HG03342 (cell line): ENCODE data around the gene UBIAD1.

Source experiments
- ATAC-seq: cut with Tn5 transposase; IDR thresholded peaks from one replicate; pipeline ENCODE4 v1.9.1; 2021; ENCODE audit warnings: mild to moderate bottlenecking, moderate library complexity; ENCODE audit not compliant: unreplicated experiment

UBIAD1 gene

GRCh38 chr1:11308699-11309224, 35.8 kb downstream of the UBIAD1 start:
- no peak for ATAC-seq

DNA sequence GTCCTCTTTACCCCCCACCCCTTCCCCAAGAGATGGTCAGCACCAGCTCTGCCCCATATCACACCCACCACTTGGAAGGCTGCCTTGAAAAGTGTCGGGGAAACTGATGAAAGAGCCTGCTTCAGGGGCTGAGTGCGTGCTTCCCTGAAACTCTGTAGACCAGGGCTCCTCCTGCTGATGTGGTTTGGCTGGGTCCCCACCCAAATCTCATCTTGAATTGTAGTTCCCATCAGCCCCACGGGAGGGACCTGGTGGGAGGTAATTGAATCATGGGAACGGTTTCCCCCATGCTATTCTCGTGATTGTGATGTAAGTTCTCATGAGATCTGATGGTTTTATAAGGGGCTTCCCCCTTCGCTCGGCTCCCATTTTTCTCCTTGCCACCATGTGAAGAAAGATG, 36.4 kb downstream of the UBIAD1 start:
- ATAC-seq: no peak

DNA sequence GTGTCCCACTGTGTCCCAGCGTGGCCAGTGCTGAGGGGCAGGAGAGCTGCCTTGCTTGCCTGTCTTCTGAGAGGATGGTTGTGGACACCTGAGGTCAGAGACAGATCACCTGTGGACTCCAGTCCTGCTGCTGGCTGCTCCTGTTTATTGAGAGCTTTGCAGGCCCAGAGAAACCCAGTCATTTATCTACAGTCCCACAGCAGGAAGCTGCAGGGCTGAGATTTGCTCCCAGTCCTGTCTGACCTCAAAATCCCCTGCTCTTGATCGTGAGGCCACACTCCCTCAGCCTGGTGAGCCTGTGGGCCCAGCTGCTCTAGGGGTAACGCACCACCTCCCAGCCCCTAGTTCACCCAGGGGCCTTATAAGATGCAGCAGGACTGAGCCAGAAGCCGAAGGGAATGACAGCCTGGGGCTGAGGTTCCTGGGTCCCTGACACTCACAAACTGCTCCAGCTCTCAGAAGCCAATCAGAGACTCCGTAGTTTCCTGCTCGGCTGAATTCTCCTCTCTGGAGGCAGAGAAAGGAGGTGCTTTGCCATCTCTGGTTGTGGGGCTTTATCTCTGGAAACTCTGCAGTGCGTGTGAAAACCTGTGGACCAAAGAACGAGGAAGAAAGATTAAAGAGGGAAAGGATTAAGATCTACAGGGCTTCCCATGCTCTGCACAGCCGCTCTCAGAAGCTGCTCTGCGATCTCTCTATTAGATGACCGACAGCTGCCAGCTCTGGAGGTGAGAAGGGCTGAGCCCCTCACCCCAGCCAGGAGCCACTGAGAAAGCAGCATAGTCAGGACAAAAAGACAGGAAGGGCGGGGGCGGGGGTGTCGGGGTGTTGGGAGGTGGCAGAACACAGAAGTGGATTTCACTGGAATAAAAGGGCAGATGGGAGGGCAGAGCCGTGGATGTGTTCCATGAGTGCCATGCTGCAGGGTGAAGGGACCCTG, 39.1 kb downstream of the UBIAD1 start:
- no peak for ATAC-seq

- ATAC-seq: no peak
These were observed 42.0 kb downstream of the UBIAD1 start for GRCh38 chr1:11314959-11315358.

DNA sequence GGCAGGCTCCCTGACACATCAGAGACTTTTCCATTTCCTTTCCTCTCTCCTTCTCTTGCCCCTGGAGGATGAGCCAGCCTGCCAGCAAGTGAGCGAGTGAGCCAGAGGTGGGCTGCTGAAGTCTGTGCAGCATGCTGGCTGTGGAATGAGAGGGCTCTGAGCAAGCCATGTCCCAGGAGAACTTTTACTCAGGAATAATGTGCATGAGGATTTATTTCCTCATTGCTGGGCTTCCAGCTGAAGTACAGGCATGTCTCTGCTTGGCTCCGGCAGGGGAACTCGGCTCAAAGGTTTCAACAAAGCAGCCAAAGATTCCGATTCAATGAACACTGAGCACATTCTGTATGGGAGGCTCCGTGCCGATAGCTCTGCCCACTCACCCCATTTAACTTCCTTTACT, 43.7 kb downstream of the UBIAD1 start:
- no peak for ATAC-seq

GRCh38 chr1:11318982-11319381, 46.0 kb downstream of the UBIAD1 start:
- ATAC-seq: no peak

DNA sequence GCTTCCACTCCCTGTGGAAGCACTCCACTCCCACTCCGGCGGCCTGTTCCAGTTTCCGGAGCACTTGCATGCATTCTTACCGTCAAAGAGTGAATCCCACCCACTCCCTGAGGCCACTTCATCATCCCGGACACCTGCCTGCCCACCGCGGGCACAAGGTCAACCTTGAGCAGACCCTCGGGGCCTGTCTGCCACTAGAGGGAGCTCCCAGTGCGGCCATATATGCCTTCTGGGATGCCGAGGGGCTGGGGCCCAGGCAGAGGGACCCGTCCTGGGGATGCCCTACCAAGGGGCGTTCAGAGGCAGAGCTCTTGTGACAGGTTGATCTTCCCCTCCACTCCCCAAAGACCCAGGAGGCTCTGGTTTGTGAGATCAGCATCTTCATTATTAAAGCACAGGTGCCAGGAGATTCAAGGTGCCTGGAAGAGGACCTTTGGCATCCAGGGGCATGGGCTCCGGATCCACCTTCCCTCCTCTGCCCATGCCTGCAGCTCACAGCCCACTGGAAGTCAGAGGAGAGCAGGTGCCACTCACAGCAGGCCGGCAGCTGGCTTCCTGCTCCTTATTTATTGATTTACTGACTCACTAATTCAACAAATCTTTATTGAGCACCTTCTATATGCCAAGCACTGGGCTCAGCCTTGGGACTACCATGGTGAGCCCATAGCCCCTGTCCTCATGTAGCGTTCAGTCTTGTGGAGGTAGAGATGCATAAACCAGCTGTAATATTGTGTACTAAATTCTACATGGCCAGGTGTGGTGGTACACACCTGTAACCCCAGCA, 47.3 kb downstream of the UBIAD1 start:
- ATAC-seq: no peak

DNA sequence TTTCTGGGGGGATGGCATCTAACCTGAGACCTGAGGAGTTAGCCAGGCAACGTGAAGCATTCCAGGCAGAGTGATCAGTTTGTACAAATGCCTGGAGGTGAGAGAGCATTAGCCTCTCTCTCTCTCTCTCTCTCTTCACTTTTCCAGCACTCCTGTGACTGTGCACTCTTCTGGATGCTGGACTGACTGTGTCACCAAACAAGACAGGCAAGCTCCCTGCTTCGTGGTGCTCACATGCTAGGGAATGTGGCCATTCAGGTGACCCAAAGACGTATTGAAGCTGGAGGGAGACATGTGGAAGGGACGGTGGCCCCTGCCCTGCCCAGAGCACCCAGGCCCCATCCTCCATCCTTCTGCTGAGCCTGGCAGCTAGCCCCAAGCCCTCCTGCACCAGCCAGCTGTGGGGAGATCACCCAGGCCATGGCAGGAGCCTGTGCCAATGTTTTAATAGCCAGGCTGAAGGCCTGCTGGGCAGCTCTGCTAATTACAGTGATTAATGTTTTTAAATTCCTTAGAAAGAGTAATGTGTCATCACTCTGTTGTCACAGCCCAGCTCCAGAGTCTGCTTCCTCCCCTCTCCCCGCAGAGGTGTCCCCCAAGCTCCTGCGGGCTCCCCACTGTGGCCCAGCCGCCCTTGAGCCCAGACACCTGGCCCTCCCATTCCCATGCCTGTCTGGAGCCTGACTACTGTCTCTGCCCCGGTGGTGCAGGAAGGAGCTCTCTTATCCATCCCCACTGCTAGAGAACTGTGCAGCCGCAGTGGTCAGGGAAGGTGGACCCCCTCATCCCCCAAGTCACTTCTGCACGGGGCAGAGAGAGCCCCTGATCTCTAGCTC, 48.9 kb downstream of the UBIAD1 start:
- ATAC-seq: no peak

- ATAC-seq: no peak
These were observed 51.7 kb downstream of the UBIAD1 start for GRCh38 chr1:11324567-11325165.

- no peak for ATAC-seq
These were observed 53.1 kb downstream of the UBIAD1 start for GRCh38 chr1:11326070-11326469.

DNA sequence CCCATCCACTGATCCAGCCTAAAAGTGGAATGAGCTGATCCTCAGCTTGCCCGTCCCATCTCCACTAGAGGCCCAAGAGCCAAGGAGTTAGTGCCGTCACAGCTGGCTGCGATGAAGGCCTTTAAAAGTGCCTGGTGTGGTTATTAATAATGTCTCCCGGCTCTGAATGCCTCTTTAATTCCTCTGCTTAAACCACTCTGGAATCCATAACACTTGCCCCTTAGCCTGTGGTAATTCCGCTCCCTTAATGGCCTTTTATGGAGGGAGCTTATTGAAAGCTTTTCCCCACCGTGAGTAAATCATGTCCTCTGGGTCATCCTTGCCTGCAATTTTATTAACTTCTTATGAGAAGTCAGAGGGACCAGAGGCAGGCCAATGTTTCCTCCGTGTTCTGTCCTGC, 55.4 kb downstream of the UBIAD1 start:
- ATAC-seq: no peak

- no peak for ATAC-seq
These were observed 57.4 kb downstream of the UBIAD1 start for GRCh38 chr1:11330411-11330810.

DNA sequence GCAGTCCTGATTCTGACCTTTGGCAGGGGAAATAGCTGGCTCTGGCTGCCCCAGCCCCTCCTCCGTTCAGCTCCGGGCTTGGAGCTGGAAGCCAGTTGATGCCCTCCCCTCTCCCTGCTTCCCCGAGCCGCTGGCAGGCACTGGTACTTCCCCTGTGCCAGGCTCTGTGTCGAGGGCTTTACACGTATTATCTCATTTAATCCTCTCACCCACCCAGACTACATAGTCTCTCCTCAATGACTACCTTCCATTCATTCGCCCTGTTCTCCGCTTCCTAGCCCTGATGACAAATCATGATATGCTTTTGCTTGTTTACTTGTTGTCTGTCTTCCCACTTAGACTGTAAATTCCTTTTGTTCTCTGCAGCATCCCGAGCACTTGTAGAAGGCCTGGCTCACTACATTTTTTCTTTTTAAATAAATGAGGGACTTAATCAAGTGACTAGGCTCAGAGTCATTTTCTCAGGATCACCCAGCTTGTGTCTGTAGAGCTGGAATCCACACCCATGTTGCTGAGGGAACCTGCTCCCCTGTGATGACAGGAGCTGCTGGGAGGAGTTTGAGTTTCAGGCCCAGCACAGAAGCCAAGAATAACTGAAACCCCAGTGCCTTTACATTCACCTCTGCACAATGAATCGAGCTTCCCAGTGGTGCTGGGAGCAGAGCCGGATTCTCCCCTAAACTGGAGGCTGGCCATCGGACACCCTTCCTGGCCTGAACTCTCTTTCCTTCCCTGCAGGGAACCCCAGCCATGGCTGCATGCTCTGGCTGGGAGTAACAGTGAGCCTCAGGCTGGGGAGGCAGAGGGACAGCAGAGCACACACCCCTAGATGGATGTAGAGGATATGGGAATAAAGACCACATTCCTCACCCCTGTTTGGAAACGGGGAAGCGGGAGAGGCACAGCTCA, 58.3 kb downstream of the UBIAD1 start:
- ATAC-seq: no peak

DNA sequence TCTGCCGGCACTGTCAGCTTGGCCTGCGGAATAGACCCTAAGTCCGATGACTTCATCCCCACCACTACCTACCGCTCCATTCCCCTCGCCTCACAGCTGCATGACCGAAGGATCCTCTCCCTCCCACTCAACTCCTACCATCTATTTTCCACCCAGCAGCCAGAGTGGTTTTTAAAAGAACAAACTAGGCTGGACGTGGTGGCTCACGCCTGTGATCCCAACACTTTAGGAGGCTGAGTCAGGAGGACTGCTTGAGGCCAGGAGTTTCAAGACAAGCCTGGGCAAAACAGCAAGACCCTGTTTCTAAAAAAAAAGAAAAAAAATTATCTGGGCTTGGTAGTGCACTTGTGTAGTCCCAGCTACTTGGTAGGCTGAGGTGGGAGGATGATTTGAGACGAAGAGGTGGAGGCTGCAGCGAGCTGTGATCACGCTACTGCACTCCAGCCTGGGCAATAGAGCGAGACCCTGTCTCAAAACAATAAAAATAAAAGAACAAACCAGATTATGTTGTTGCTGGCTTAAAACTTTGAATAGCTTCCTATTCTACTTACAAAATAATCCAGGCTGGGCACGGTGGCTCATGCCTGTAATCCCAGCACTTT, 59.0 kb downstream of the UBIAD1 start:
- no peak for ATAC-seq

DNA sequence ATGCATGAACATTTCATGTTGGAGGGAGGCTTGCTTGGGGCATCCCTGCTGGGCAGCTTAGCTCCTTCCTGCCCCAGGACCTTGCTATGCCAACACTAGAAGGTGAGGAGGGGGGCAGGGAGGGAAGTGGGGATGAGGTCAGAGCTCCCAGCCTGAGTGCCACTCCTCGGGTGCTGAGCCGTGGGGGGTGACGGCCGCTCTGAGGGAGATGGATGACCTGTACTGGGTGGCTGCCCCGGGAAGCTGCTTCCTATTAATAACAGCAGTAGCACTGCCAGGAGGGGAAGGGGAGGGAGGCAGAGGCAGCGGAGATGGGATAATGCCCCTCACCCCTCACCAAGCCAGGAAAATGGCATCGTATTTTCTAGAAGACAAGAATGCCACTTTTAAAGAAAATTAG, 60.6 kb downstream of the UBIAD1 start:
- no peak for ATAC-seq

DNA sequence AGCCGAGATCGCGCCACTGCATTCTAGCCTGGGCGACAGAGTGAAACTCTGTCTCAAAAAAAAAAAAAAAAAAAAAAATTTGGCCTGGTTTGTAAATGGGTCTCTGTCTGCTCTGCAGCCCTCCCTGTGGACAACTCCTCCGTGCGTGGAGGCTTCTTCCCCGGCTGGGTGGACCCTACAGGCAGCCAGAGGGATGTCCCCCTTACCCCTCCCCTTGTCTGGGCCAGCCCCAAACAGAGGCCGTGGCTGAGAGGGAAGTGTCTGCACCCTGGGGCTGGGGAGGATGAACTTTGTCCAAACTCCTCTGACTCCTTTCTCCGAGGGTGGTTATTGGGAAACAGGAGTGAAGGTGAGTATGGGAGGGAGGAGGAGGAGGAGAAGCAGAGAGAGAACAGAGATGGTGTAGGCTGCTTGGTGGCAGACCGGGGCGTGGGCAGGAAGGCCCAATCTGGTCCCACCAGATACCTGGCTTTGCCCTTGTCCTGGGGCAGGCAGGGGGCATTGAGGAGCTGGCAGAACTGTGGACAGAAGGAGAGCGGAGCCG, 61.3 kb downstream of the UBIAD1 start:
- no peak for ATAC-seq

DNA sequence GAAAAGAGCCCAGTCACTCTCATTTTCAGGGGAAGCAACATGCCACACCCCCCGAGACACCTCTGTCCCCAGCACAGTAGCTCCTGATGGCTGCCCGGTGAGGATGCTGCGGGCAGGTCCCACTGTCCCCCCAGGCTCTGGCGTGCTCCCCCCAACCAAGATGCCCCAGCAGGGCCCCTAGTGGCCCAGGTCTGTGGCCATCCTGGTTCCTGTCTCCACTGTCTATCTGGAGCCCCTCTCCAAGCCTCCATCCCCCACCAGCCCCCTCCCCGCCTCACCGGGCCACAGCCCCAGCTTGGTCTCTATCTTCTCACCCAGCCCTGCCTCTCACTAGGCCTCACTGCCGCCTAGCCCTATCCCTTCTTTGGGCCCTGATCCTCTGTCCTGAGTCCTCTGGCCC, 61.8 kb downstream of the UBIAD1 start:
- ATAC-seq: no peak

- peak; percentile 91 for ATAC-seq
These were observed 62.5 kb downstream of the UBIAD1 start for GRCh38 chr1:11335417-11336056.
